ENCODE measurements around the gene ADCY6. TPM values are rescaled to one million over a fixed set of nuclear protein-coding genes. Genes with fewer than 3 reads are reported as not detected.

Gene ADCY6
- total RNA-seq, 2 donors from 2014 or later: 0.24 TPM; not detected in 1

- Mint-ChIP-seq H3K4me3 (no peak overlapping the region), H3K27me3 (peaks cover 13% of the 10 kb centered on the region), H3K9me3 (no peaks in the 10 kb centered on the region), H3K4me1 (no peaks in the 10 kb centered on the region), H3K36me3 (ENCODE audit: low read depth) (no peaks in the 10 kb centered on the region), H3K27ac (no peak overlapping the region)
- ATAC-seq (replicated peaks): no peak
Measured at GRCh38 chr12:48781750-48782456, 7.0 kb downstream of the ADCY6 start.

- Mint-ChIP-seq H3K9me3 (no peaks in the 10 kb centered on the region), H3K27me3 (peaks cover 6% of the 10 kb centered on the region), H3K27ac (no peak overlapping the region), H3K36me3 (ENCODE audit: low read depth) (no peaks in the 10 kb centered on the region), H3K4me3 (no peak overlapping the region), H3K4me1 (no peaks in the 10 kb centered on the region)
- ATAC-seq (replicated peaks): no peak
Measured at GRCh38 chr12:48780381-48781025, 8.4 kb downstream of the ADCY6 start.

DNA sequence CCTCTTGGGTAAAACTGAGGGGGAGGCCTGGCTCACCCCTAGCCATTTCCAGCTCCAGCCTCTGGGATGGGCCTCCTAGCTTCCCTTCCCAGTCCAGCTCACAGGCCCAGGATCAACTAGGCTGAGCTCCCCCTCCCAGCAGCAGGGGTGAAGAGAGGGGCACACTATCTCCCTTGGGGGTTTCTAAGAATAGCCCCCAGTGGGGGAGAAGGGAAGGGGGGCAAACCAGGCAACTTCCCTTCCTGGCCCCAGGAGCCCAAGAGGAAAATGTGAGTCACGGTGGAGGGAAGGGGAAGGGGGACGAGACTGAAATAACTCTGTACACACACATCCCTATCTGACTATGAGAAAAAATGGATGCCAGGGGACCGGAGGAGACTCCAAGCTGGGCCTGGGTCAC, 9.0 kb downstream of the ADCY6 start:
- Mint-ChIP-seq H3K9me3 (no peaks in the 10 kb centered on the region), H3K4me3 (no peak overlapping the region), H3K27me3 (peaks cover 2% of the 10 kb centered on the region), H3K27ac (no peak overlapping the region), H3K4me1 (no peaks in the 10 kb centered on the region), H3K36me3 (ENCODE audit: low read depth) (no peaks in the 10 kb centered on the region)
- no peak for ATAC-seq (replicated peaks)

DNA sequence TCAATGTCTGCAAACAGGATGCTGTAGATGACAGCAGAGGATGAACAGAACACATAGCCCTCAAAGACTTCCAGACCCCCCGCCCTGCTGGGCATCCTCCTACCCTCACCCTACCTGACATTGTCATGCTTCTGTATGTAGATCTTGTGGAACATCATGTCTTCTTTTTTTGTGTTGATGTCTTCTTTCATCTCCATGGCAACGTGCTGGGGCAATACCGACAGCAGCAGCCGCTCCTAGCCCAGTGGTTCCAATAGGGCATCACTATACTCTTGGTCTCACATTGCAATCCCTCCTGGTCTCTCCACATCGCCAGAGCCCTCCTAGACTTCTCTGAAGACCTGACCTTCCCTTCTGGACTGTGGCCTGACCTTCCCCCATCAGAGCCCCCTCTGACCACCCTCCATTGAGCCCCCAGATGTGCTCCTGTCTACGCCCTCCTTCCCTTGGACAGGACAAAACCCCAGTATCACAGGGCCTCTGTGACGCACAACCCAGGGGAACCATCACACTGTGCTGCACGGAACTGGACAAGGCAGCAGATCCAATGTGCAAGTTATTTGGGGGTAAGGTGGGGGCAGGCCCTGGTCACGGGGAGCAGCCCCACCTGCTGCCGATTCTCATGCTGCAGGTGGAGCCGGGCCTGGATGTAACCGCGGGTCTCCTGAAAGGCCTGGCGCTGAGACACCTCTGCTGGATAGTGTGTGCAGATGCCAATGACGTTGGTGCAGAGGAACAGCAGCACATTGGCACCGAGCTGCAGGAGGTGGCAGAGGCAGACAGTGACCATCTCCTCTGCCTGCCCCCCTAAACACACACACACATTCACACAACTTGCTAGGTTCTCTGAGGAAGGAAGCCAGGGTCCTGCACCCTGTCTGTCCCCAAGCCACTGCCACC, 11.1 kb downstream of the ADCY6 start:
- H3K36me3 Mint-ChIP-seq (ENCODE audit: low read depth): no peaks in the 10 kb centered on the region
- no peak overlapping the region for H3K27ac Mint-ChIP-seq
- no peak overlapping the region for H3K4me3 Mint-ChIP-seq
- no peaks in the 10 kb centered on the region for H3K9me3 Mint-ChIP-seq
- H3K4me1 Mint-ChIP-seq: no peaks in the 10 kb centered on the region
- H3K27me3 Mint-ChIP-seq: no peaks in the 10 kb centered on the region
- no peak for ATAC-seq (replicated peaks)

- no peak overlapping the region for H3K27ac Mint-ChIP-seq
- H3K4me1 Mint-ChIP-seq: no peaks in the 10 kb centered on the region
- no peaks in the 10 kb centered on the region for H3K36me3 Mint-ChIP-seq (ENCODE audit: low read depth)
- no peaks in the 10 kb centered on the region for H3K9me3 Mint-ChIP-seq
- ATAC-seq (replicated peaks): no peak
- H3K4me3 Mint-ChIP-seq: no peak overlapping the region
- no peaks in the 10 kb centered on the region for H3K27me3 Mint-ChIP-seq
Measured at GRCh38 chr12:48776956-48777355, 11.9 kb downstream of the ADCY6 start.

DNA sequence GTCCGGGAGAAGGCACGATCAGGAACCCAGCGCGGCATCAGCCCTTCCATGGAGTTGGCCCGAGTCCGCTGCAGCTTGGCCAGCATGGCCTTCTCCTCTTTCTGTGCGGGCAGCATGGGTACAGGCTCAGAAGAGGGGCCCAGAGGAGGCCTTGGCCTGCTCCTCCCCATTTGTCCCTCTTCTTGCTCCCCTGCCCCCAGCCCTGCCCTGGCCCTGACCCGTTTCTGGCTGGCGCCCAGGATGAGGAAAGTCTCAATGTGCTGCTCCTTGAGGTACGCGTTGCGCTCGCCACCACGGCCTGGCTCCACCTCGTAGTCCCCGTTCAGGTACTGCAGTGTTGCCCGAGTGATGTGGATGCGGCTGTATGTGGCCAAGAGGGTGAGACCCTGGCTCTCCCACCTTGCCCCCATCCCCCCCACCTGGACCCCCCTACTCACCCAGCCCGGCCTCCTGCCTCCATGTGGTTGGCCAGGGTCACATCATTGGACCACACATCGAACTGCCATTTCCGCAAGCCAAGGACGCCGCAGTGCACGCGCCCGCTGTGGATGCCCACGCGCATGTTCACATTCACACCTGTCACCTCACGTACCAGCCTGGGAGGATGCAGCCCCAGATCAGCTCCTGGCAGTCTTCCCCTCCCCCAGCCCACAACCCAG, 12.8 kb downstream of the ADCY6 start:
- no peak overlapping the region for H3K4me3 Mint-ChIP-seq
- no peaks in the 10 kb centered on the region for H3K27me3 Mint-ChIP-seq
- H3K9me3 Mint-ChIP-seq: no peaks in the 10 kb centered on the region
- H3K27ac Mint-ChIP-seq: no peak overlapping the region
- no peak for ATAC-seq (replicated peaks)
- no peaks in the 10 kb centered on the region for H3K36me3 Mint-ChIP-seq (ENCODE audit: low read depth)
- no peaks in the 10 kb centered on the region for H3K4me1 Mint-ChIP-seq

DNA sequence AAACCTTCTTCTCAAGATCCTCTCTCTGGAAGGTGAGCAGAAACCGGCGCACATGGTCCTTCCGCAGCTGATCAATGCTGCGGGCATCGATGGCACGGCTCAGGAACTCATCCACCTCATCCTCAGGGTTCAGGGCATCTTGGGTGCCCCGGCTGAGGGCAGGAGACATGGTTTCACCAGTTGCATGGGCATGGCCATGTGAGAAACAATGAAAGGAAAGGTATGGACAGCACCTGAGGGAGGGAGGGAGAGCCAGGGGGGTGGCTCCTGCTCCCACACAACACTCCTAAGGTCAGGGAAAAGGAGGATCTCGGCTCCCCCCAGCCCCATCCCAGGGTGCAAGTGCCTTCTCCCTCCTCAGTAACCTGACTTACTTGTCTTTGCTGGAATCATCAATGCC, 13.6 kb downstream of the ADCY6 start:
- H3K4me1 Mint-ChIP-seq: no peaks in the 10 kb centered on the region
- no peaks in the 10 kb centered on the region for H3K9me3 Mint-ChIP-seq
- H3K36me3 Mint-ChIP-seq (ENCODE audit: low read depth): no peaks in the 10 kb centered on the region
- no peaks in the 10 kb centered on the region for H3K27me3 Mint-ChIP-seq
- no peak overlapping the region for H3K27ac Mint-ChIP-seq
- no peak overlapping the region for H3K4me3 Mint-ChIP-seq
- no peak for ATAC-seq (replicated peaks)

GRCh38 chr12:48774516-48774915, 14.4 kb downstream of the ADCY6 start:
- H3K4me1 Mint-ChIP-seq: no peaks in the 10 kb centered on the region
- no peak for ATAC-seq (replicated peaks)
- no peaks in the 10 kb centered on the region for H3K36me3 Mint-ChIP-seq (ENCODE audit: low read depth)
- H3K27me3 Mint-ChIP-seq: no peaks in the 10 kb centered on the region
- H3K27ac Mint-ChIP-seq: no peak overlapping the region
- H3K4me3 Mint-ChIP-seq: no peak overlapping the region
- no peaks in the 10 kb centered on the region for H3K9me3 Mint-ChIP-seq

GRCh38 chr12:48773686-48774085, 15.2 kb downstream of the ADCY6 start:
- Mint-ChIP-seq H3K4me1 (no peaks in the 10 kb centered on the region), H3K27ac (no peak overlapping the region), H3K9me3 (no peaks in the 10 kb centered on the region), H3K36me3 (ENCODE audit: low read depth) (no peaks in the 10 kb centered on the region), H3K4me3 (no peak overlapping the region), H3K27me3 (peaks cover 2% of the 10 kb centered on the region)
- no peak for ATAC-seq (replicated peaks)

DNA sequence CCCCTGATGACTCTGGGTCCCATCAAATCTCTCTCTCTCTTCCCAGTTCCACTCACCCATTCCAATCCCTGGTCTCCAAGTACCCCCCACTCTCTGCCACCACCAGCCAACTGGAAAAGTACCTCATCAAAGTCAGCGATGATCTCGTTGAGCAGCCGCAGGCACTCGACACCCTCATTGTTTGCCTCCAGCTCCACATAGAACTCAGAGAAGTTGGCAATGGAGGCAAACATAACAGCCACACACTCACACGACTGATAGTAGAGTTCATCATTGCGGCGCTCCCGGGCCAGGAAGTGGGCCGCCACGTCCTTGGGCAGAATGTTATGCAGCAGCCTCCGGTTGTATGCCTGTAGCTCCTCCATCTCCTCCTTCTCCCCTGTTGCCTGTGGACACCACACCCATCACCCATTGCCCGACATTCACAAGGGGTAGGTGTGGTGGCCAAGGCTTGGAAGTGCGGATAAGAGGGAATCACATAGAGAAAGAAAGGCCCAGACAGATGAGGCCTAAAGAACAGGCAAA, 17.2 kb downstream of the ADCY6 start:
- Mint-ChIP-seq H3K4me3 (no peak overlapping the region), H3K9me3 (no peaks in the 10 kb centered on the region), H3K4me1 (no peaks in the 10 kb centered on the region), H3K36me3 (ENCODE audit: low read depth) (no peaks in the 10 kb centered on the region), H3K27ac (no peak overlapping the region), H3K27me3 (peaks cover 4% of the 10 kb centered on the region)
- ATAC-seq (replicated peaks): no peak

DNA sequence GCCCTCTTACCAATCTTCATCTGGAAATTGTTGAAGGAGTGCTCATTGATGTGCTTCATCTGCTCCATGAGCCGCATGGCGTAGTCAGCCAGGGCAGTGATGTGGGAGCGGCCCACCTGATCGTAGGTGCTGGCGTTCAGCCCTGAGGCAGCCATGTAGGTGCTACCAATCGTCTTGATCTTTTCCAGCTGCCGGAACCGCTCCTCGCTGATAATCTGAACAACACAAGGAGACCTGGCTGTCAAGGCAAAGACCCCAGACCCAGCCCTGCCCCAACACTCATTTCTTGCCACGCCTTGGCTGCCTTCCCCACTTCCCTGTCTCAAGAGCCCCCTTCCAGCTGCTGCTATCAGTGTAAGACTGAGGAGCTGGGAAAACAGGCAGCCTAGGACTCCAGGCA, 18.1 kb downstream of the ADCY6 start:
- Mint-ChIP-seq H3K4me3 (no peak overlapping the region), H3K4me1 (peaks cover 2% of the 10 kb centered on the region), H3K27ac (no peak overlapping the region), H3K36me3 (ENCODE audit: low read depth) (no peaks in the 10 kb centered on the region), H3K27me3 (peaks cover 4% of the 10 kb centered on the region), H3K9me3 (no peaks in the 10 kb centered on the region)
- no peak for ATAC-seq (replicated peaks)

- no peak overlapping the region for H3K27ac Mint-ChIP-seq
- no peaks in the 10 kb centered on the region for H3K36me3 Mint-ChIP-seq (ENCODE audit: low read depth)
- H3K9me3 Mint-ChIP-seq: no peaks in the 10 kb centered on the region
- H3K4me3 Mint-ChIP-seq: no peak overlapping the region
- peaks cover 4% of the 10 kb centered on the region for H3K27me3 Mint-ChIP-seq
- H3K4me1 Mint-ChIP-seq: peaks cover 7% of the 10 kb centered on the region
- no peak for ATAC-seq (replicated peaks)
Measured at GRCh38 chr12:48768736-48769135, 20.2 kb downstream of the ADCY6 start.

DNA sequence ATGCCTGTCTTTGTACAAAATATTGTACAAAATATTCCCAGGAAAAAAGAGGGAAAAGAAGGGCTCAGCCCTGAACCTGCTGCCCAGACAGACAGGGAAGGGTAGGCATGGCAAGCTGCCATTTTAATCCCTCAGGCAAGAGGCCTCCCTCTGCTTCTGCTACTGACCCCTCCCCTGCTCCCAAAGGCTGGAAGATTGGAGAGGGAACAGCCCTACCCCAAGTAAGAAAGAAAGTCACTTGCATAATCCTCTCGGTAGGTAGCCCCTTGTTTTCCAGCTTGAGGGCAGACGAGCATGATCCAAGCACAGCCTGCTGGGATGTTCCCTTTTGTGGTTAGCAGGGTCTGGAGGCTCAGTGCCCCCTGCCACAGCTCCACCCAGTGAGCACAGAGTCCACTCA, 20.7 kb downstream of the ADCY6 start:
- Mint-ChIP-seq H3K4me1 (peaks cover 7% of the 10 kb centered on the region), H3K4me3 (no peak overlapping the region), H3K9me3 (no peaks in the 10 kb centered on the region), H3K27me3 (peaks cover 4% of the 10 kb centered on the region), H3K27ac (no peak overlapping the region), H3K36me3 (ENCODE audit: low read depth) (no peaks in the 10 kb centered on the region)
- no peak for ATAC-seq (replicated peaks)

DNA sequence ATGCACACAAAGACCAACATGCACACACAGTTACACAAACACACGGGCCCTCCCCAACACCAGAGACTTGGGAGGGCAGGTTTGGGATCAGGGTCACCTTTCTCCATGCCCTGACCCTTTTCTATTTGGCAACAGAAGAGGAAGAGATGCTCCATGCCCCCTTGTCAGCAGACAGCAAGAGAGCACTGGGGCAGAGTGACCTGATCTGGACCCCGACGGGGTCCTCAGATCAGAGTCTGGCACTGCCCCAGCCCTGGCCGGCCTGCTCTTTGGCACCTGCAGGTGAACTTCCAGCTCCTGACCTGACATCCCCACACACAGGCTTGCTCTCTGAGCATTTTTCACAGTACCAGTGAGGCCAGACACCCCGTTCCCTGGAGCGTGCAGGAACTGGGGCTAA, 21.4 kb downstream of the ADCY6 start:
- H3K36me3 Mint-ChIP-seq (ENCODE audit: low read depth): no peaks in the 10 kb centered on the region
- peaks cover 7% of the 10 kb centered on the region for H3K4me1 Mint-ChIP-seq
- ATAC-seq (replicated peaks): no peak
- no peak overlapping the region for H3K27ac Mint-ChIP-seq
- no peak overlapping the region for H3K4me3 Mint-ChIP-seq
- no peaks in the 10 kb centered on the region for H3K9me3 Mint-ChIP-seq
- H3K27me3 Mint-ChIP-seq: peaks cover 4% of the 10 kb centered on the region

Data from activated T-helper 17 cell treated with anti-CD3 and anti-CD28 coated beads, Interleukin-2, amount 50 U/mL, for 72 hours (primary cell).